ENCODE measurements around the gene ABCB11. TPM values are rescaled to one million over a fixed set of nuclear protein-coding genes. Genes with fewer than 3 reads are reported as not detected.

Gene ABCB11
- total and polyA plus RNA-seq, 2 donors (not counting 3 experiments of a cell fraction or from before 2014, with no cell fraction given) = 0.22 to 0.44 TPM

DNA sequence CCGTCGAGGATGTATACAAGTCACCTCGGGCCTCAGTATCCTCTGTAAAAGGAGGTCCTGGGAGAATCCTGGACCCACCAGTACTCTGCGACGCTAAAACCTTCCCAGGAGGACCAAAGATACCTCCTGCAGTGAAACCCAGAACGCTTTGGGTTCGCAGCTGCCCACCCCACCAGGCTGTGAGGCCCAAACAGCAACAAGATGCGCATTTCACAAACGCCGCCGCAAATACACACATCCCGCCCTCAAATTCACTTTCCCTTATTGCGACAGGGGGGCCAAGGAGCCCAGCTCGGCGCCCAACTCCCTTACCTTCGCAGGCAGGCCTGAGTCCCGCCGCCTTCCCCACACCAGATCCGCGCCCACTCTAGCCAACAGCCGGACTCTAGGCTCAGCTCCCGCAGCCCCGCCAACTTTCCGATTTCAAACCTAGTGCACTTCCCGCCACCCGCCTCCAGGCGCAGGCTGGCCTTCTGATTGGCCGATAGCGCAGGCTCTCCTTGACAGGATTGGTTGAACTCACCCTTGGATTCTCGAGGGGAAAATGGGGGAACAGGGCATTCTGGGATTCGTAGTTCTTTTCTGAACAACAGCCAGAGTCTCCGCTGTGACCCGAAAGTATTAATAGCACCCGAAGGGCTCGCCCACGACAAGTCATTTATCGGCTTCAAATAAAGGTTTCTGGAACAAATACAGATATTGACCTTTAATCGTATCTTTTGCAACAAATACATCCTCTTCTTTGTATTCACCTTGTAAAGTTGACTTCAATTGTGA is 140.9 kb downstream of the ABCB11 start, which contains the start of gene SPC25:
Gene SPC25 (minus strand): TSS at position 425 of the 777 bp plus-strand sequence. CDS start 911 bp downstream, outside the sequence.
- peak within 1 kb of the TSS; percentile 62 to 80 (median 74) for H3K4me3 ChIP-seq (replicated peaks in 1 of 3; ENCODE audit: insufficient read depth in 1 of 3, low read depth in 1 of 3, low read length in 3 of 3)
- peak within 1 kb of the TSS; percentile 3 for H3K27ac ChIP-seq (ENCODE audit: insufficient read depth, low read depth, low read length)
- H3K9me1 ChIP-seq (replicated peaks; ENCODE audit: control insufficient read depth, extremely low read depth, insufficient read depth, low read length) = no peaks in the 10 kb centered on the region
- no peaks in the 10 kb centered on the region for H3K36me3 ChIP-seq (ENCODE audit: control insufficient read depth in 2 of 2, extremely low read depth in 1 of 2, insufficient read depth in 2 of 2, low read length in 2 of 2)
- dilution Hi-C loops (cut with MboI; ENCODE audit: extremely low pct_ligation_motif_present, low sequenced_read_pairs) (no loop called here), intact Hi-C loops (cut with micrococcal nuclease) (loop anchor here (1.0 kb wide), 1 partner anchor 39 kb away; no protein-coding TSS in a partner anchor)
- peak within 1 kb of the TSS; percentile 92 for H2AFZ ChIP-seq (ENCODE audit: low read depth, low read length)
- no peaks in the 10 kb centered on the region for H3K9me3 ChIP-seq (replicated peaks; ENCODE audit: control insufficient read depth, insufficient read depth, low read length)
- CTCF ChIA-PET = no interaction called here
- TF ChIP-seq FOS (IDR thresholded peaks at IDR 0.05; ENCODE audit: borderline replicate concordance, insufficient read depth, low read length) (no peak), POLR2A (IDR thresholded peaks at IDR 0.05; ENCODE audit: low read depth, low read length) (peak; percentile 31), POLR2AphosphoS5 (IDR thresholded peaks at IDR 0.05; ENCODE audit: insufficient read depth, low read depth, low read length) (peak; percentile 22)
- peak; percentile 88 for FAIRE-seq
- peak; percentile 90 for DNase-seq (ENCODE audit: low read depth, low spot score)
- peaks cover 12% of the 10 kb centered on the region for H3K79me2 ChIP-seq (ENCODE audit: control insufficient read depth, insufficient read depth, low read length)
- POLR2A ChIA-PET = no interaction called here
- BruUV-seq (replicated peaks) = no TSS peak
- H3K9ac ChIP-seq (replicated peaks; ENCODE audit: extremely low read depth, insufficient read depth, low read length) = peak within 1 kb of the TSS; percentile 70
- H3K27me3 ChIP-seq (ENCODE audit: control insufficient read depth in 2 of 2, insufficient read depth in 2 of 2, low read length in 2 of 2) = peaks cover 0 to 8% of the 10 kb centered on the region in 2 experiments
- H4K20me1 ChIP-seq (replicated peaks; ENCODE audit: control insufficient read depth, extremely low read depth, insufficient read depth, low read length) = no peaks in the 10 kb centered on the region
- peaks cover 11% of the 10 kb centered on the region for H3K4me1 ChIP-seq (ENCODE audit: control insufficient read depth, extremely low read depth, insufficient read depth, low read length)
- H3K4me2 ChIP-seq (ENCODE audit: insufficient read depth, low read length) = peak within 1 kb of the TSS; percentile 92

GRCh38 chr2:168889635-168890005 is 141.5 kb downstream of the ABCB11 start:
- CTCF ChIA-PET = no interaction called here
- Histone ChIP-seq H3K4me1 (ENCODE audit: control insufficient read depth, extremely low read depth, insufficient read depth, low read length) (peaks cover 11% of the 10 kb centered on the region), H3K79me2 (ENCODE audit: control insufficient read depth, insufficient read depth, low read length) (peaks cover 12% of the 10 kb centered on the region), H3K27ac (ENCODE audit: insufficient read depth, low read depth, low read length) (peak overlapping the region; percentile 3), H4K20me1 (replicated peaks; ENCODE audit: control insufficient read depth, extremely low read depth, insufficient read depth, low read length) (no peaks in the 10 kb centered on the region), H2AFZ (ENCODE audit: low read depth, low read length) (peak overlapping the region; percentile 92), H3K27me3 (ENCODE audit: control insufficient read depth in 2 of 2, insufficient read depth in 2 of 2, low read length in 2 of 2) (peaks cover 0 to 8% of the 10 kb centered on the region in 2 experiments), H3K36me3 (ENCODE audit: control insufficient read depth in 2 of 2, extremely low read depth in 1 of 2, insufficient read depth in 2 of 2, low read length in 2 of 2) (no peaks in the 10 kb centered on the region), H3K9ac (replicated peaks; ENCODE audit: extremely low read depth, insufficient read depth, low read length) (peak overlapping the region; percentile 70), H3K4me3 (replicated peaks in 1 of 3; ENCODE audit: insufficient read depth in 1 of 3, low read depth in 1 of 3, low read length in 3 of 3) (peak overlapping the region; percentile 62 to 80 (median 74)), H3K4me2 (ENCODE audit: insufficient read depth, low read length) (peak overlapping the region; percentile 92), H3K9me3 (replicated peaks; ENCODE audit: control insufficient read depth, insufficient read depth, low read length) (no peaks in the 10 kb centered on the region), H3K9me1 (replicated peaks; ENCODE audit: control insufficient read depth, extremely low read depth, insufficient read depth, low read length) (no peaks in the 10 kb centered on the region)
- dilution Hi-C loops (cut with MboI; ENCODE audit: extremely low pct_ligation_motif_present, low sequenced_read_pairs) = no loop called here
- TF ChIP-seq POLR2A (IDR thresholded peaks at IDR 0.05; ENCODE audit: low read depth, low read length) = peak; percentile 1
- no peak for TF ChIP-seq MAX (IDR thresholded peaks at IDR 0.05; ENCODE audit: insufficient read depth, insufficient read length)
- FAIRE-seq (no peak), DNase-seq (ENCODE audit: low read depth, low spot score) (no peak)
- intact Hi-C loops (cut with micrococcal nuclease) = loop anchor here (1.0 kb wide), 1 partner anchor 38 kb away; no protein-coding TSS in a partner anchor
- POLR2A ChIA-PET = no interaction called here
- TSS peak; percentile 46 for BruUV-seq (replicated peaks)

Measured in endothelial cell of umbilical vein (primary cell).